GM13976 (cell line): ENCODE measurements around the gene TRIML2.
"Not testable (repeated sequence)": the region's sequence is repeated elsewhere in the genome, so short reads cannot be mapped to it uniquely, and the experiment has no call there.

Experiments used
- DNase-seq: peaks from one replicate; pipeline ENCODE4 v3.0.0; 2012; ENCODE audit warnings: low spot score
- in situ Hi-C: fragments of 300-500 bp; cut with MboI; formaldehyde crosslinking; loops from one replicate; pipeline ENCODE4 v1.12.0; 2022; ENCODE audit warnings: low sequenced_read_pairs, mixed read lengths, inconsistent platforms; ENCODE audit not compliant: unreplicated experiment
- TF ChIP-seq, protein P1 (sequence below): IDR thresholded peaks from 2 replicates; pipeline ENCODE4 v1.5.1; 2012; ENCODE audit warnings: borderline replicate concordance, mild to moderate bottlenecking; ENCODE audit not compliant: insufficient read depth; ENCODE audit errors: extremely low read depth, missing control alignments, control extremely low read depth

The TRIML2 gene

DNA sequence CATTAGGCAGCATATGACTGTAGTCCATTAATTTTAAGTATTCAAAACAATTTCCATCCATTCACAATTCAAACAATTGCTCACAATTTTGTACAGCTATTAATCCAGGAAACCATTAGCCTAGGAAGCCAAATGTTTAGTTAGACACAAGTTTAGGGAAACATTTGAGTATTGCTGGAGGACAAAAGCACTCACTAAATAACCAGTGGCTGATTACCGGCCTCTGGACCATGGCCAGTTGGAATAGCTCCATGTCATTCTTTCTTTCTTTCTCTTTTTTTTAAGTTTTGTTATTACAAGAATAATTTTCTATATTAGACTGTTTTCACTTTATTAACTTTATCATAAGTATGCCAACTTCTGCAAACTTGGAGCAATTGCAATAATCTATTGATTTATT is 31.3 kb downstream of the TRIML2 start:
- TF ChIP-seq, protein P1, sequence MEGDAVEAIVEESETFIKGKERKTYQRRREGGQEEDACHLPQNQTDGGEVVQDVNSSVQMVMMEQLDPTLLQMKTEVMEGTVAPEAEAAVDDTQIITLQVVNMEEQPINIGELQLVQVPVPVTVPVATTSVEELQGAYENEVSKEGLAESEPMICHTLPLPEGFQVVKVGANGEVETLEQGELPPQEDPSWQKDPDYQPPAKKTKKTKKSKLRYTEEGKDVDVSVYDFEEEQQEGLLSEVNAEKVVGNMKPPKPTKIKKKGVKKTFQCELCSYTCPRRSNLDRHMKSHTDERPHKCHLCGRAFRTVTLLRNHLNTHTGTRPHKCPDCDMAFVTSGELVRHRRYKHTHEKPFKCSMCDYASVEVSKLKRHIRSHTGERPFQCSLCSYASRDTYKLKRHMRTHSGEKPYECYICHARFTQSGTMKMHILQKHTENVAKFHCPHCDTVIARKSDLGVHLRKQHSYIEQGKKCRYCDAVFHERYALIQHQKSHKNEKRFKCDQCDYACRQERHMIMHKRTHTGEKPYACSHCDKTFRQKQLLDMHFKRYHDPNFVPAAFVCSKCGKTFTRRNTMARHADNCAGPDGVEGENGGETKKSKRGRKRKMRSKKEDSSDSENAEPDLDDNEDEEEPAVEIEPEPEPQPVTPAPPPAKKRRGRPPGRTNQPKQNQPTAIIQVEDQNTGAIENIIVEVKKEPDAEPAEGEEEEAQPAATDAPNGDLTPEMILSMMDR = no peak
- in situ Hi-C loops = no loop called here
- DNase-seq = no peak

DNA sequence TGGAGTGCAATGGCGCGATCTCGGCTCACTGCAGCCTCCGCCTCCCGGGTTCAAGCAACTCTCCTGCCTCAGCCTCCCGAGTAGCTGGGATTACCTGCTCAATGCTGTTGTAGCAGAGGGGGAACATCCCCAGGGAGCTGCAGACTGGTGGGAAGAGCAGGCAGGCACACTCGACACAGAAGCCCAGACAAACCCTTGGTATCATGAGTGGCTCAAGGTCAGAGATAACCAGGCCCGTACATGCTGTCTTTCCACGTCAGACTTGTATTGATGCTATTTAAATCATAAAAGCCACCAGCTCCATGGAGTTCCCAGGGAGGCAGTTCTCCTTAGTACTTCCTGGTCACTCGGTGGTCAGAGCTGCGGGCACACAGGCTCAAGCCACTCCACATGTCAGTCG is 33.2 kb downstream of the TRIML2 start:
- TF ChIP-seq, protein P1 = no peak
- in situ Hi-C loops = no loop called here
- DNase-seq = no peak

DNA sequence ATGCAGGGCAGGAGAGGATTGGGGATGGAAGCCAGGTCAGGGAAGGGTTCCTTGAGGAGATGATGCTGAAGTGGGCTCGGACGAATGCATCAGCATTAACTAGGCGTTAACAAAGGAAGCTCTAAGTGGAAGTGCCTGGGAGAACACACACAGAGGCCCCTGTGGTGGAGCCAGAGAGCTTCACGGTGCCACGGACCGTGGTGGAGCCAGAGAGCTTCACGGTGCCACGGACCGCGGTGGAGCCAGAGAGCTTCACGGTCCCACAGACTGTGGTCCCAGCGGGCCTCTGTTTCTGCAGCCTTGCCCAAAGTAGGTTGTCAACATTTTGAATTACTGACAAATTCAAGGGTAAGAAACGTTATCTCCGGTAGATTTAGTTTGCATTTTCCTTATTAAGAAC is 48.3 kb downstream of the TRIML2 start:
- TF ChIP-seq, protein P1 = no peak
- no peak for DNase-seq
- in situ Hi-C loops = no loop called here

DNA sequence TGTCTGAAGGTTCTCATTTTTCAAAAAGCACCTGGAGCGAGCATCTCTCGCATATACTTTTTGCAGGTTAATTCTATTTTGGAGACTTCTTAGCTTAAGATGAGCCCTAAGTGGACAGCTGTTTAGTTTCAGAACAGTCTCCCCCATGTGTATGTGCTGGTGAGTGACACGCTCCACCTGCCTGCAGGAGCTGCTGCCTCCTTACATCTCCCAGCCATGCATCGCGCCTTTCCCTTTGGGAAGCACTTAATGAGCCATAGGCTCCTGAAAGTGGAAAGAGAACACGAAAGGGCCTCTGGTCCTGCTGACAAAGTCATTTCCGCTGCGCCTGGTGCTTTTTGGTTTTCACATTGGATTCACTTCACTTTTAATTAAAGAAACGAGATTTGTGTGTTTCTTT is 56.1 kb downstream of the TRIML2 start:
- in situ Hi-C loops = no loop called here
- TF ChIP-seq, protein P1 = no peak
- DNase-seq = no peak

DNA sequence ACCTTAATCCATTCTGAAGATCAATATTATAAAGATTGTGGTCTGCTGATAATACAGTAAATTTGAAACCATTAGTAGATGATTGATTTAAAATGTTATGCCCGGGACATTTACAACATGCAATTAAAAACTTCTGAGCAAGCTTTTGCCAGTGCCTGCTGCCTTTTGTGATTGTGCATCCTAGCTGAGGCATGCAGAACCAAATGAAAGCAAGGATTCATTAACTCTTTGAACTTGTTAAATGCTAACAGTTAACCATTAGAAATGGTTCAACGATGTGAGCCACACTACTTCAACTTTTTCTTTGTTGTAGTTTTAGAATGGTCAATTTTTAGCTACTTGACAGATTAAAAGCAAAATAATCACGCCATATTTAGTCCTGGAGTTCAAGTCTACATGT is 62.7 kb downstream of the TRIML2 start:
- TF ChIP-seq, protein P1 = no peak
- no peak for DNase-seq
- in situ Hi-C loops = no loop called here

DNA sequence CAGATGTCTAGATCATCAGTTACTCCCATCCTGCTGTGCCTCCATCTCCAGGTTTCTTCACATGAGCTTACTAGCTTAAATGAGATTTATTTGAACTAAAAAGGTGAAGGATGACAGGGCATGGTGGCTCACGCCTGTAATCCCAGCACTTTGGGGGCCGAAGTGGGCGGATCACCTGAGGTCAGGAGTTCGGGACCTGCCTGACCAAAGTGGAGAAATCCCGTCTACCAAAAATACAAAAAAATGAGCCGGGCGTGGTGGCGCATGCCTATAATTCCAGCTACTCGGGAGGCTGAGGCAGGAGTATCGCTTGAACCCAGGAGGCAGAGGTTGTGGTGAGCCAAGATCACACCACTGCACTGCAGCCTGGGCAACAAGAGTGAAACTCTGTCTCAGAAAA is 63.9 kb downstream of the TRIML2 start:
- in situ Hi-C loops, DNase-seq: not testable (repeated sequence)

DNA sequence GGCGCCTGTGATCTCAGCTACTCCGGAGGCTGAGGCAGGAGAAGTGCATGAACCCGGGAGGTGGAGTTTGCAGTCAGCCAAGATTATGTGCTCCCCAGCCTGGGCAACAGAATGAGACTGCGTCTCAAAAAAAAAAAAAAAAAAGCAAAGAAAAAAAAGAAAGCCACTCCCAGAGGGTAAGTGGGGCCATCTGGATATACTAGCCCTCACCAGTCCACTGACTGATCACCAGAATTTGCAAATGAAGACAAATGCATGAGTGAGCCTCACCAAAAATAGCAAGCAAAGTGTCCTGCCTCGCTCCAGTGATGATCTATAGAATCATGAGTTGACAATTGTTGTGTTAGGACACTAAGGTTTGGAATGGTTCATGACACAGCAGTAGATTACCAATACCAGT is 66.2 kb downstream of the TRIML2 start:
- DNase-seq = no peak
- in situ Hi-C loops = no loop called here
- TF ChIP-seq, protein P1 = no peak

DNA sequence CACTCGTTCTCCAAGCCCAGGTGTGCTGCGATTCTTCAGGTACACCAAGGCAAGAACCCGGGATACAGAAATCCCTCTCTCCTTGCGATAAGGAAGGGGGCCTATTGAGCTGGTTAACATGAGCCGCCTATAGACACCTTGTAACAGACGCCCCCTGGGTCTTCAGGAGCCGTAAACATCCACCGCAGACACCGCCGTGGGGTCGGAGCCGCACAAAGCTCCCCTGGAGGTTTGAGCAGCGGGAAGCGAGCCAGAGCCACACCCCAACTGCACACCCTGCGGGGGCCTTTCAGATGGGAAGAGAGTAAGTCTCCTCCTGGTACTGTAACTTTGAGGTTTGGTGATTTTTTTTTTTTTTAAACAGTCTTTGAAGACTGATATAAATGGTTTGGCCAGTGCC is 67.2 kb downstream of the TRIML2 start:
- DNase-seq = no peak
- TF ChIP-seq, protein P1 = no peak
- in situ Hi-C loops = no loop called here
